HCT116 (cell line): Measurements from ENCODE around the gene KRT33B. TPM values are rescaled to one million over a fixed set of nuclear protein-coding genes. Genes with fewer than 3 reads are reported as not detected.
A peak's percentile ranks its signal among the peaks of the same experiment; 100 is the strongest.

Experiments
- ATAC-seq: fragments of 200-7000 bp; cut with Tn5 transposase; 2 replicates; pipeline ENCODE4 v1.9.1; 2020; ENCODE audit warnings: mild to moderate bottlenecking, moderate library complexity
- BruUV-seq: library from RNA; stranded (reverse); fragments of 400-500 nt; replicated peaks from 2 replicates; lab custom pipeline; 2021; lab: Mats Ljungman, UMichigan
- CTCF ChIA-PET: fragments of 300-600 bp; sonication (Branson Sonifier 250); formaldehyde crosslinking; loops from one replicate; lab custom pipeline; 2021; ENCODE audit warnings: antibody characterized with exemption; lab: Charles Lee
- POLR2A ChIA-PET: fragments of 300-600, 350-600 bp; sonication (Branson Sonifier 250); formaldehyde crosslinking; loops from one replicate; lab custom pipeline; 2021; ENCODE audit warnings: antibody characterized with exemption; lab: Charles Lee
- RAD21 ChIA-PET, 2 experiments: fragments of 300-600 bp; sonication (Branson Sonifier 250); formaldehyde crosslinking; loops; one replicate each; lab custom pipeline; 2023; ENCODE audit warnings: low total read pairs in 2 of 2; ENCODE audit not compliant: uncharacterized antibody in 2 of 2, unreplicated experiment in 2 of 2, low non-redundant PET in 1 of 2; lab: Charles Lee
- DNase-seq: peaks from one replicate; pipeline ENCODE4 v3.0.0-alpha.2; 2010; ENCODE audit warnings: low read depth, low spot score
- H2AFZ ChIP-seq: fragments of 200-600 bp; shearing (Covaris generic), sonication (generic); 2 replicates; pipeline ENCODE4 v1.6.1; 2017; ENCODE audit warnings: low read depth, mixed run types, mixed read lengths, antibody characterized with exemption, low read length; ENCODE audit not compliant: poor library complexity, severe bottlenecking
- H3K27ac ChIP-seq: 2 replicates; pipeline ENCODE4 v1.5.1; 2012; ENCODE audit warnings: low read depth, low read length
- H3K27me3 ChIP-seq: fragments of 200-600 bp; sonication (generic); 2 replicates; pipeline ENCODE4 v1.6.1; 2016; ENCODE audit warnings: mixed run types, low read length, mixed read lengths; ENCODE audit not compliant: insufficient read depth
- H3K36me3 ChIP-seq, 2 experiments: fragments of 200-500 bp in 1 of 2; fragments of 200-600 bp in 1 of 2; sonication (Bioruptor generic) in 1 of 2; sonication (generic) in 1 of 2; 2 replicates each; pipeline versions ENCODE4 v1.5.1 to v1.6.1; 2014 to 2016; ENCODE audit warnings: low read length in 2 of 2, inconsistent platforms in 1 of 2, mixed read lengths in 1 of 2, mixed run types in 1 of 2; ENCODE audit not compliant: insufficient read depth in 2 of 2, control insufficient read depth in 1 of 2
- H3K4me1 ChIP-seq, 2 experiments: fragments of 200-600 bp in 1 of 2; sonication (generic) in 1 of 2; 2 replicates each; pipeline versions ENCODE4 v1.5.1 to v1.6.1; 2012 to 2017; ENCODE audit warnings: low read length in 2 of 2, inconsistent platforms in 1 of 2, mild to moderate bottlenecking in 1 of 2, mixed read lengths in 1 of 2, mixed run types in 1 of 2, moderate library complexity in 1 of 2; ENCODE audit not compliant: insufficient read depth in 2 of 2, control insufficient read depth in 1 of 2
- H3K4me2 ChIP-seq: fragments of 200-600 bp; sonication (generic); 2 replicates; pipeline ENCODE4 v1.6.1; 2017; ENCODE audit warnings: mixed run types, low read length, mixed read lengths
- H3K4me3 ChIP-seq, 2 experiments: fragments of 200-600 bp in 1 of 2; sonication (generic) in 1 of 2; replicated peaks in 1 of 2; 2 replicates each; pipeline ENCODE4 v1.5.1; 2011 to 2016; ENCODE audit warnings: low read length in 2 of 2, control low read depth in 1 of 2, low read depth in 1 of 2, mild to moderate bottlenecking in 1 of 2, mixed read lengths in 1 of 2, mixed run types in 1 of 2
- H3K79me2 ChIP-seq: fragments of 200-600 bp; sonication (generic); 2 replicates; pipeline ENCODE4 v1.6.1; 2017; ENCODE audit warnings: mild to moderate bottlenecking, mixed run types, low read length, moderate library complexity, mixed read lengths; ENCODE audit not compliant: insufficient read depth
- H3K9ac ChIP-seq: fragments of 200-600 bp; sonication (generic); 2 replicates; pipeline ENCODE4 v1.6.1; 2016; ENCODE audit warnings: low read length, mixed read lengths
- H3K9me2 ChIP-seq: fragments of 200-600 bp; sonication (generic), shearing (Covaris generic); 2 replicates; pipeline ENCODE4 v1.6.1; 2017; ENCODE audit warnings: mixed run types, mild to moderate bottlenecking, moderate library complexity; ENCODE audit not compliant: insufficient read depth
- H3K9me3 ChIP-seq, 2 experiments: fragments of 200-500 bp in 1 of 2; fragments of 200-600 bp in 1 of 2; sonication (Bioruptor generic) in 1 of 2; sonication (generic) in 1 of 2; 2 replicates each; pipeline ENCODE4 v1.6.1; 2014 to 2017; ENCODE audit warnings: low read length in 2 of 2, mixed read lengths in 2 of 2, inconsistent platforms in 1 of 2, low read depth in 1 of 2, mild to moderate bottlenecking in 1 of 2, mixed run types in 1 of 2, moderate library complexity in 1 of 2; ENCODE audit not compliant: control insufficient read depth in 1 of 2, insufficient read depth in 1 of 2
- H4K20me1 ChIP-seq: fragments of 200-600 bp; sonication (generic), shearing (Covaris generic); 2 replicates; pipeline ENCODE4 v1.6.1; 2017; ENCODE audit warnings: mixed run types, mild to moderate bottlenecking, moderate library complexity; ENCODE audit not compliant: insufficient read depth
- CBX3 ChIP-seq: IDR thresholded peaks from 2 replicates; pipeline ENCODE4 v1.6.1; 2012; ENCODE audit warnings: low read depth
- CEBPB ChIP-seq: IDR thresholded peaks from 2 replicates; pipeline ENCODE4 v1.6.1; 2012; ENCODE audit warnings: low read depth
- EGR1 ChIP-seq: IDR thresholded peaks from 2 replicates; pipeline ENCODE4 v1.6.1; 2012; ENCODE audit warnings: low read depth
- ELF1 ChIP-seq: IDR thresholded peaks from 2 replicates; pipeline ENCODE4 v1.6.1; 2012; ENCODE audit warnings: low read depth, borderline replicate concordance
- JUND ChIP-seq: IDR thresholded peaks from 2 replicates; pipeline ENCODE4 v1.6.1; 2012
- POLR2A ChIP-seq: IDR thresholded peaks from 2 replicates; pipeline ENCODE4 v1.7.0; 2011; ENCODE audit warnings: borderline replicate concordance; ENCODE audit not compliant: insufficient read depth, insufficient read length; ENCODE audit errors: extremely low read depth
- POLR2AphosphoS5 ChIP-seq: IDR thresholded peaks from 2 replicates; pipeline ENCODE4 v1.6.1; 2011; ENCODE audit warnings: mild to moderate bottlenecking, low read depth, low read length, moderate library complexity
- RAD21 ChIP-seq: IDR thresholded peaks from 2 replicates; pipeline ENCODE4 v1.6.1; 2012; ENCODE audit warnings: low read depth, mild to moderate bottlenecking
- SIN3A ChIP-seq: IDR thresholded peaks from 2 replicates; pipeline ENCODE4 v1.6.1; 2012; ENCODE audit warnings: low read depth
- SP1 ChIP-seq: IDR thresholded peaks from 2 replicates; pipeline ENCODE4 v1.6.1; 2012; ENCODE audit warnings: low read depth
- SRF ChIP-seq: IDR thresholded peaks from 2 replicates; pipeline ENCODE4 v1.6.1; 2012; ENCODE audit warnings: low read depth
- TCF7L2 ChIP-seq: IDR thresholded peaks from 2 replicates; pipeline ENCODE4 v1.7.0; 2011; ENCODE audit warnings: borderline replicate concordance, inconsistent platforms; ENCODE audit not compliant: insufficient read depth, insufficient read length; ENCODE audit errors: extremely low read depth
- ZFX ChIP-seq: fragments of 450-650 bp; IDR thresholded peaks from 2 replicates; pipeline ENCODE4 v1.6.1; 2017
- ZNF274 ChIP-seq: fragments of 200-500 bp; sonication (Bioruptor generic); IDR thresholded peaks from 2 replicates; pipeline ENCODE4 v1.6.1; 2014; ENCODE audit warnings: mild to moderate bottlenecking, low read depth, low read length, inconsistent platforms
- intact Hi-C: fragments of 100-400 bp; cut with micrococcal nuclease; formaldehyde crosslinking; loops from 2 replicates; pipeline ENCODE4 v1.10.0; 2022
- total RNA-seq: library from RNA; stranded (reverse); gene quantifications from one replicate; pipeline ENCODE4 v1.2.1, GENCODE V29; 2021; ENCODE audit not compliant: unreplicated experiment
- TF ChIP-seq, protein P1 (sequence below): IDR thresholded peaks from 2 replicates; pipeline ENCODE4 v1.6.1; 2012; ENCODE audit warnings: low read depth
- TF ChIP-seq, protein P2 (sequence below): IDR thresholded peaks from 2 replicates; pipeline ENCODE4 v1.6.1; 2012
- TF ChIP-seq, protein P3 (sequence below), 3 experiments: fragments of 200-600 bp in 1 of 3; sonication (generic) in 1 of 3; IDR thresholded peaks in 2 of 3; conservative IDR thresholded peaks in 1 of 3; 2 replicates each; pipeline ENCODE4 v1.5.1; 2012 to 2017; ENCODE audit warnings: low read depth in 2 of 3, low read length in 2 of 3, antibody characterized with exemption in 1 of 3, borderline replicate concordance in 1 of 3, control low read depth in 1 of 3, mild to moderate bottlenecking in 1 of 3, mixed read lengths in 1 of 3, mixed run types in 1 of 3, moderate library complexity in 1 of 3; ENCODE audit not compliant: insufficient read depth in 1 of 3

The KRT33B gene
- total RNA-seq, 1 experiment from 2014 or later, result not detected

DNA sequence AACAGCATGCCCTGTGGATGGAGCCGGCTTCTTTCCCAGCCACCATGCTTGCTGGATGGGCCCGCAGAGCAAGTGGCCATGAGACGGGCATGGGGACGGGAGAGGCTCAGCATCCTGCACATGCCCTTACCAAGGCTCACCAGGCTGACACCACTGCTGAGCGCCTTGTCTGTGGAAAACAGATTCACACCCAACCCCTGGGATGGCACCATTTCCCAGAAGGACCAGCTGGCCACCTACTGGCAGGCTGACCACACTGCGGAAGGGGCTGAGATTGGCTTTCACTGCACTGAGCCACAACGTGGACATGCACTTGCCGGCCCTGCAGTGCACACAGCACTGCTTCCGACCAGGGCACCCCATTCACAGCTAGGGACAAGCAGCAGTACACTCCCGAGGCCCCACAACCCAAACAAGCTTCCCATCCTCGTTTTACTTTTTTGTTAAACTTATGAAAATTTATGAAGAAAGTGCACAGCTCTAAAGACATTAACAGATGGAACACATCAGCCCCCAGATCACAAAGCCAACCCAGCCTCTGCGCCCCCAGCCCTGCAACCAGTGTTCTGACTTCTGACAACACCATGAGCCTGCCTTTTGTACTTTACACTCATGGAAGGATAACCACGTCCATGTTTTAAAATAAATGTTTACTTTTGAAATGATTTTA, 40.2 kb downstream of the KRT33B start (continued):
- TF ChIP-seq TCF7L2 (no peak), POLR2AphosphoS5 (0 out of 2 replicates have a peak, but pooled peaks have one; percentile 22), EGR1 (no peak), ZFX (no peak)

DNA sequence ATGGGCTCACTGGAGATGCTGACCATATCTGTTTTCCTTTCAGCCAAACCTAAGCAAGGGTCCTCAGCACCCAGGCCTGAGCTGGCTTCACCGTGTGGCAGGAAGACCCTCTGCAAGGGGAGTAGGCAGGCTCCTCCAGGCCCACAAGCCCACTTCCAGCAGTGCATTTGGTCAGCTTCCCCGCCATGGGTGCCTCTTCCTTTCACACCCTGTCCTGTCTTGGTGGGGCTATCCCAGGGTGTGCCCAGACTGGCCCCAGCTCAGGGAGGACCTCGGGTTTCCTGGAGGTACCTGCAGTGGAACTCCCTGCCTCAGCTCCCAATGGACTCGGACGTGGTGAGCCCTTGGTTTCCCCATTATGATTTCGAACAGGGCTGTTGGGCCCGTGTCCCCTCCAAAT, 41.4 kb downstream of the KRT33B start:
- H2AFZ ChIP-seq, result no peak overlapping the region
- ChIA-PET POLR2A (no interaction called here), RAD21 (no interaction called here), CTCF (interaction anchor here (1.7 to 2.0 kb wide), 3 partner anchors 419 to 525 kb away, joined by 5 to 6 read pairs (median 6); no protein-coding TSS in a partner anchor)
- BruUV-seq, result no TSS peak
- peaks cover 6 to 26% of the 10 kb centered on the region in 2 experiments; a peak in 3 of 4 replicates for H3K4me1 ChIP-seq
- H3K4me3 ChIP-seq, result no peak overlapping the region
- H3K36me3 ChIP-seq, result no peaks in the 10 kb centered on the region
- H3K4me2 ChIP-seq, result no peak overlapping the region
- intact Hi-C loops, result loop anchor here (10.0 kb wide), 1 partner anchor 703 kb away; no protein-coding TSS in a partner anchor
- no peaks in the 10 kb centered on the region for H4K20me1 ChIP-seq
- no peaks in the 10 kb centered on the region for H3K9me2 ChIP-seq
- TF ChIP-seq, protein P1, sequence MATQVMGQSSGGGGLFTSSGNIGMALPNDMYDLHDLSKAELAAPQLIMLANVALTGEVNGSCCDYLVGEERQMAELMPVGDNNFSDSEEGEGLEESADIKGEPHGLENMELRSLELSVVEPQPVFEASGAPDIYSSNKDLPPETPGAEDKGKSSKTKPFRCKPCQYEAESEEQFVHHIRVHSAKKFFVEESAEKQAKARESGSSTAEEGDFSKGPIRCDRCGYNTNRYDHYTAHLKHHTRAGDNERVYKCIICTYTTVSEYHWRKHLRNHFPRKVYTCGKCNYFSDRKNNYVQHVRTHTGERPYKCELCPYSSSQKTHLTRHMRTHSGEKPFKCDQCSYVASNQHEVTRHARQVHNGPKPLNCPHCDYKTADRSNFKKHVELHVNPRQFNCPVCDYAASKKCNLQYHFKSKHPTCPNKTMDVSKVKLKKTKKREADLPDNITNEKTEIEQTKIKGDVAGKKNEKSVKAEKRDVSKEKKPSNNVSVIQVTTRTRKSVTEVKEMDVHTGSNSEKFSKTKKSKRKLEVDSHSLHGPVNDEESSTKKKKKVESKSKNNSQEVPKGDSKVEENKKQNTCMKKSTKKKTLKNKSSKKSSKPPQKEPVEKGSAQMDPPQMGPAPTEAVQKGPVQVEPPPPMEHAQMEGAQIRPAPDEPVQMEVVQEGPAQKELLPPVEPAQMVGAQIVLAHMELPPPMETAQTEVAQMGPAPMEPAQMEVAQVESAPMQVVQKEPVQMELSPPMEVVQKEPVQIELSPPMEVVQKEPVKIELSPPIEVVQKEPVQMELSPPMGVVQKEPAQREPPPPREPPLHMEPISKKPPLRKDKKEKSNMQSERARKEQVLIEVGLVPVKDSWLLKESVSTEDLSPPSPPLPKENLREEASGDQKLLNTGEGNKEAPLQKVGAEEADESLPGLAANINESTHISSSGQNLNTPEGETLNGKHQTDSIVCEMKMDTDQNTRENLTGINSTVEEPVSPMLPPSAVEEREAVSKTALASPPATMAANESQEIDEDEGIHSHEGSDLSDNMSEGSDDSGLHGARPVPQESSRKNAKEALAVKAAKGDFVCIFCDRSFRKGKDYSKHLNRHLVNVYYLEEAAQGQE, result no peak
- no peak for TF ChIP-seq POLR2AphosphoS5
- TF ChIP-seq, protein P2, sequence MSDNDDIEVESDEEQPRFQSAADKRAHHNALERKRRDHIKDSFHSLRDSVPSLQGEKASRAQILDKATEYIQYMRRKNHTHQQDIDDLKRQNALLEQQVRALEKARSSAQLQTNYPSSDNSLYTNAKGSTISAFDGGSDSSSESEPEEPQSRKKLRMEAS, result no peak
- no peak for TF ChIP-seq JUND
- no peak for TF ChIP-seq CEBPB
- TF ChIP-seq SIN3A, result no peak
- TF ChIP-seq SRF, result no peak
- TF ChIP-seq RAD21, result no peak
- TF ChIP-seq POLR2A, result no peak
- no peak for TF ChIP-seq ELF1
- TF ChIP-seq, protein P3, sequence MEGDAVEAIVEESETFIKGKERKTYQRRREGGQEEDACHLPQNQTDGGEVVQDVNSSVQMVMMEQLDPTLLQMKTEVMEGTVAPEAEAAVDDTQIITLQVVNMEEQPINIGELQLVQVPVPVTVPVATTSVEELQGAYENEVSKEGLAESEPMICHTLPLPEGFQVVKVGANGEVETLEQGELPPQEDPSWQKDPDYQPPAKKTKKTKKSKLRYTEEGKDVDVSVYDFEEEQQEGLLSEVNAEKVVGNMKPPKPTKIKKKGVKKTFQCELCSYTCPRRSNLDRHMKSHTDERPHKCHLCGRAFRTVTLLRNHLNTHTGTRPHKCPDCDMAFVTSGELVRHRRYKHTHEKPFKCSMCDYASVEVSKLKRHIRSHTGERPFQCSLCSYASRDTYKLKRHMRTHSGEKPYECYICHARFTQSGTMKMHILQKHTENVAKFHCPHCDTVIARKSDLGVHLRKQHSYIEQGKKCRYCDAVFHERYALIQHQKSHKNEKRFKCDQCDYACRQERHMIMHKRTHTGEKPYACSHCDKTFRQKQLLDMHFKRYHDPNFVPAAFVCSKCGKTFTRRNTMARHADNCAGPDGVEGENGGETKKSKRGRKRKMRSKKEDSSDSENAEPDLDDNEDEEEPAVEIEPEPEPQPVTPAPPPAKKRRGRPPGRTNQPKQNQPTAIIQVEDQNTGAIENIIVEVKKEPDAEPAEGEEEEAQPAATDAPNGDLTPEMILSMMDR (IDR thresholded peaks at IDR 0.05 in 2 of 3, conservative IDR thresholded peaks at IDR 0.05 in 1 of 3; ENCODE audit: borderline replicate concordance in 1 of 3, insufficient read depth in 1 of 3, low read depth in 2 of 3, low read length in 2 of 3), result no peak
- no peak for TF ChIP-seq SP1
- TF ChIP-seq CBX3, result no peak
- no peak for TF ChIP-seq ZNF274
- no peaks in the 10 kb centered on the region for H3K27me3 ChIP-seq
- H3K9me3 ChIP-seq, result peaks cover 0 to 12% of the 10 kb centered on the region in 2 experiments; a peak in 1 of 4 replicates
- H3K79me2 ChIP-seq, result no peaks in the 10 kb centered on the region
- no peak for DNase-seq
- no peak overlapping the region for H3K9ac ChIP-seq
- ATAC-seq, result no peak
- H3K27ac ChIP-seq, result peak overlapping the region; percentile 16; the same call in 1 of the 2 replicates
